Keratinocyte (primary cell): ENCODE measurements around the gene FBN1. TPM values are rescaled to one million over a fixed set of nuclear protein-coding genes. Genes with fewer than 3 reads are reported as not detected.

Source experiments
- DNase-seq: peaks from one replicate; pipeline ENCODE4 v3.0.0-alpha.2; 2011; ENCODE audit warnings: low read depth, missing footprints, low spot score
- FAIRE-seq: peaks from 2 replicates; lab custom pipeline; 2011; peaks lifted over from hg19 to GRCh38; lab: Jason Lieb, UNC
- H2AFZ ChIP-seq: 2 replicates; pipeline ENCODE4 v1.6.0; 2012; ENCODE audit warnings: low read length, control low read depth, inconsistent platforms; ENCODE audit not compliant: control insufficient read depth
- H3K27ac ChIP-seq: 2 replicates; pipeline ENCODE4 v1.5.1; 2011; ENCODE audit warnings: low read length; ENCODE audit not compliant: control insufficient read depth, insufficient read depth
- H3K27me3 ChIP-seq: 3 replicates; pipeline ENCODE4 v1.6.0; 2011; ENCODE audit warnings: low read length; ENCODE audit not compliant: control insufficient read depth, insufficient read depth; ENCODE audit errors: extremely low read depth
- H3K36me3 ChIP-seq, 2 experiments: 2 replicates in 1 of 2; 3 replicates in 1 of 2; pipeline ENCODE4 v1.5.1; 2011; ENCODE audit warnings: low read length in 2 of 2, mild to moderate bottlenecking in 1 of 2; ENCODE audit not compliant: control insufficient read depth in 2 of 2, insufficient read depth in 2 of 2; ENCODE audit errors: extremely low read depth in 1 of 2
- H3K4me1 ChIP-seq: 3 replicates; pipeline ENCODE4 v1.5.1; 2011; ENCODE audit warnings: low read length; ENCODE audit not compliant: control insufficient read depth, insufficient read depth; ENCODE audit errors: extremely low read depth
- H3K4me2 ChIP-seq: 3 replicates; pipeline ENCODE4 v1.6.0; 2011; ENCODE audit warnings: low read depth, low read length; ENCODE audit not compliant: control insufficient read depth, insufficient read depth; ENCODE audit errors: extremely low read depth
- H3K4me3 ChIP-seq, 3 experiments: fragments of 200-600 bp in 1 of 3; sonication (generic) in 1 of 3; 2 replicates in 2 of 3; 3 replicates in 1 of 3; pipeline ENCODE4 v1.5.1; 2011 to 2016; ENCODE audit warnings: low read length in 3 of 3, mild to moderate bottlenecking in 3 of 3, control low read depth in 2 of 3, inconsistent platforms in 1 of 3, low read depth in 1 of 3, mixed read lengths in 1 of 3, mixed run types in 1 of 3, moderate library complexity in 1 of 3; ENCODE audit not compliant: control insufficient read depth in 2 of 3, insufficient read depth in 2 of 3; ENCODE audit errors: extremely low read depth in 1 of 3
- H3K79me2 ChIP-seq: 2 replicates; pipeline ENCODE4 v1.6.0; 2012; ENCODE audit warnings: low read length; ENCODE audit not compliant: control insufficient read depth, insufficient read depth
- H3K9ac ChIP-seq: 3 replicates; pipeline ENCODE4 v1.6.0; 2011; ENCODE audit warnings: low read length; ENCODE audit not compliant: control insufficient read depth, insufficient read depth; ENCODE audit errors: extremely low read depth
- H3K9me1 ChIP-seq: 3 replicates; pipeline ENCODE4 v1.6.0; 2011; ENCODE audit warnings: low read length; ENCODE audit not compliant: control insufficient read depth, insufficient read depth; ENCODE audit errors: extremely low read depth
- H3K9me3 ChIP-seq: 2 replicates; pipeline ENCODE4 v1.5.1; 2012; ENCODE audit warnings: low read depth, low read length; ENCODE audit not compliant: control insufficient read depth
- H4K20me1 ChIP-seq: 3 replicates; pipeline ENCODE4 v1.6.0; 2011; ENCODE audit warnings: low read length; ENCODE audit not compliant: control insufficient read depth, insufficient read depth; ENCODE audit errors: extremely low read depth
- EZH2 ChIP-seq: IDR thresholded peaks from one replicate; pipeline ENCODE4 v1.6.1; 2012; ENCODE audit warnings: inconsistent platforms, mild to moderate bottlenecking, low read length, moderate library complexity
- dilution Hi-C: fragments of 300-500 bp; cut with MboI; formaldehyde crosslinking; loops from one replicate; pipeline ENCODE4 v1.7.0; 2020; ENCODE audit warnings: low sequenced_read_pairs; ENCODE audit not compliant: extremely low pct_ligation_motif_present
- polyA plus RNA-seq, 5 experiments: library from polyadenylated mRNA; depleted of rRNA in 3 of 5; stranded (reverse) in 3 of 5; stranded (forward) in 1 of 5; unstranded in 1 of 5; fragments of >200 nt; gene quantifications; 1 replicate in 1 of 5; 2 replicates in 3 of 5; 3 replicates in 1 of 5; pipeline versions ENCODE4 v1.2.1 to v1.2.3, GENCODE V29; 2011 to 2012; ENCODE audit warnings: missing spikeins in 2 of 5, low read depth in 1 of 5, low replicate concordance in 1 of 5
- TF ChIP-seq, protein P1 (sequence below), 3 experiments: IDR thresholded peaks in 1 of 3; conservative IDR thresholded peaks in 1 of 3; optimal IDR thresholded peaks in 1 of 3; 2 replicates in 2 of 3; 3 replicates in 1 of 3; pipeline versions ENCODE3 to v1.5.1; 2011; ENCODE audit warnings: low read length in 3 of 3, mild to moderate bottlenecking in 3 of 3, moderate library complexity in 2 of 3, control low read depth in 1 of 3, inconsistent platforms in 1 of 3; ENCODE audit not compliant: insufficient read depth in 2 of 3; ENCODE audit errors: extremely low read depth in 1 of 3

Gene FBN1
- polyA plus RNA-seq, 1 donor (not counting 4 experiments of a cell fraction or from before 2014, with no cell fraction given), result 3.5 TPM

- Histone ChIP-seq H3K4me3 (no peak overlapping the region), H3K36me3 (no peaks in the 10 kb centered on the region), H3K27me3 (no peaks in the 10 kb centered on the region), H3K27ac (no peak overlapping the region), H3K4me1 (peaks cover 13% of the 10 kb centered on the region), H3K9me3 (no peaks in the 10 kb centered on the region), H3K9me1 (no peaks in the 10 kb centered on the region), H2AFZ (peak overlapping the region; percentile 18), H3K9ac (no peak overlapping the region), H3K4me2 (no peak overlapping the region), H3K79me2 (no peaks in the 10 kb centered on the region), H4K20me1 (no peaks in the 10 kb centered on the region)
- dilution Hi-C loops, result no loop called here
- TF ChIP-seq, protein P1, sequence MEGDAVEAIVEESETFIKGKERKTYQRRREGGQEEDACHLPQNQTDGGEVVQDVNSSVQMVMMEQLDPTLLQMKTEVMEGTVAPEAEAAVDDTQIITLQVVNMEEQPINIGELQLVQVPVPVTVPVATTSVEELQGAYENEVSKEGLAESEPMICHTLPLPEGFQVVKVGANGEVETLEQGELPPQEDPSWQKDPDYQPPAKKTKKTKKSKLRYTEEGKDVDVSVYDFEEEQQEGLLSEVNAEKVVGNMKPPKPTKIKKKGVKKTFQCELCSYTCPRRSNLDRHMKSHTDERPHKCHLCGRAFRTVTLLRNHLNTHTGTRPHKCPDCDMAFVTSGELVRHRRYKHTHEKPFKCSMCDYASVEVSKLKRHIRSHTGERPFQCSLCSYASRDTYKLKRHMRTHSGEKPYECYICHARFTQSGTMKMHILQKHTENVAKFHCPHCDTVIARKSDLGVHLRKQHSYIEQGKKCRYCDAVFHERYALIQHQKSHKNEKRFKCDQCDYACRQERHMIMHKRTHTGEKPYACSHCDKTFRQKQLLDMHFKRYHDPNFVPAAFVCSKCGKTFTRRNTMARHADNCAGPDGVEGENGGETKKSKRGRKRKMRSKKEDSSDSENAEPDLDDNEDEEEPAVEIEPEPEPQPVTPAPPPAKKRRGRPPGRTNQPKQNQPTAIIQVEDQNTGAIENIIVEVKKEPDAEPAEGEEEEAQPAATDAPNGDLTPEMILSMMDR (optimal IDR thresholded peaks at IDR 0.05 in 1 of 3, IDR thresholded peaks at IDR 0.05 in 1 of 3, conservative IDR thresholded peaks at IDR 0.05 in 1 of 3; ENCODE audit: extremely low read depth in 1 of 3, insufficient read depth in 2 of 3, low read length in 3 of 3), result no peak
- no peak for TF ChIP-seq EZH2
- DNase-seq (no peak), FAIRE-seq (no peak)
Observed at GRCh38 chr15:48603922-48604321, 41.6 kb downstream of the FBN1 start.

GRCh38 chr15:48603123-48603500 lies 42.4 kb downstream of the FBN1 start:
- FAIRE-seq, result no peak
- no peaks in the 10 kb centered on the region for H4K20me1 ChIP-seq
- no peak overlapping the region for H3K27ac ChIP-seq
- H3K4me1 ChIP-seq, result peaks cover 13% of the 10 kb centered on the region
- TF ChIP-seq, protein P1 (optimal IDR thresholded peaks at IDR 0.05 in 1 of 3, IDR thresholded peaks at IDR 0.05 in 1 of 3, conservative IDR thresholded peaks at IDR 0.05 in 1 of 3; ENCODE audit: extremely low read depth in 1 of 3, insufficient read depth in 2 of 3, low read length in 3 of 3), result peak in 2 of 3 experiments; percentile 21 to 42
- no peak for TF ChIP-seq EZH2
- peak overlapping the region; percentile 25 for H2AFZ ChIP-seq
- no peak overlapping the region for H3K4me3 ChIP-seq
- no peaks in the 10 kb centered on the region for H3K36me3 ChIP-seq
- H3K27me3 ChIP-seq, result no peaks in the 10 kb centered on the region
- no peaks in the 10 kb centered on the region for H3K79me2 ChIP-seq
- H3K9me1 ChIP-seq, result no peaks in the 10 kb centered on the region
- H3K4me2 ChIP-seq, result no peak overlapping the region
- H3K9me3 ChIP-seq, result no peaks in the 10 kb centered on the region
- H3K9ac ChIP-seq, result no peak overlapping the region
- dilution Hi-C loops, result no loop called here
- DNase-seq, result no peak
